Neural progenitor cell (in vitro differentiated cells): ENCODE measurements around the gene ETHE1. TPM values are rescaled to one million over a fixed set of nuclear protein-coding genes. Genes with fewer than 3 reads are reported as not detected.
A peak's percentile ranks its signal among the peaks of the same experiment; 100 is the strongest.

Source experiments
- DNase-seq: peaks from one replicate; pipeline ENCODE4 v3.0.0-alpha.2; 2016; ENCODE audit warnings: low spot score
- H2AFZ ChIP-seq: fragments of 200-600 bp; sonication (generic); replicated peaks from 2 replicates; pipeline ENCODE4 v1.6.1; 2016; ENCODE audit warnings: antibody characterized with exemption
- H3F3A ChIP-seq: fragments of 200-600 bp; sonication (generic); 2 replicates; pipeline ENCODE4 v1.6.1; 2016; ENCODE audit warnings: antibody characterized with exemption, low read depth
- H3K27ac ChIP-seq: fragments of 200-600 bp; sonication (generic); 2 replicates; pipeline ENCODE4 v1.5.1; 2016; ENCODE audit warnings: mild to moderate bottlenecking
- H3K27me3 ChIP-seq: fragments of 200-600 bp; sonication (generic); 2 replicates; pipeline ENCODE4 v1.6.1; 2016; ENCODE audit warnings: mild to moderate bottlenecking, moderate library complexity
- H3K36me3 ChIP-seq: fragments of 200-600 bp; sonication (generic); 2 replicates; pipeline ENCODE4 v1.5.1; 2016
- H3K4me1 ChIP-seq: fragments of 200-600 bp; sonication (generic); 2 replicates; pipeline ENCODE4 v1.6.1; 2016; ENCODE audit warnings: mixed run types
- H3K4me2 ChIP-seq: fragments of 200-600 bp; sonication (generic); 2 replicates; pipeline ENCODE4 v1.6.1; 2016
- H3K4me3 ChIP-seq: fragments of 200-600 bp; sonication (generic); 2 replicates; pipeline ENCODE4 v1.5.1; 2016
- H3K79me2 ChIP-seq: fragments of 200-600 bp; sonication (generic); 2 replicates; pipeline ENCODE4 v1.6.1; 2016; ENCODE audit warnings: low read depth
- H3K9ac ChIP-seq: fragments of 200-600 bp; sonication (generic); 2 replicates; pipeline ENCODE4 v1.6.1; 2016
- H3K9me3 ChIP-seq: fragments of 200-600 bp; sonication (generic); 2 replicates; pipeline ENCODE4 v1.5.1; 2016; ENCODE audit warnings: low read depth
- H4K20me1 ChIP-seq: fragments of 200-600 bp; sonication (generic); 2 replicates; pipeline ENCODE4 v1.6.1; 2016; ENCODE audit warnings: low read depth
- H3K27ac Mint-ChIP-seq: 3 replicates; pipeline ENCODE4 v1.8.0; 2021; ENCODE audit warnings: mixed read lengths
- H3K27me3 Mint-ChIP-seq: 2 replicates; pipeline ENCODE4 v1.8.0; 2022; ENCODE audit warnings: low read depth, mild to moderate bottlenecking, inconsistent platforms, moderate library complexity, mixed read lengths; ENCODE audit not compliant: insufficient read depth
- H3K36me3 Mint-ChIP-seq: 3 replicates; pipeline ENCODE4 v1.8.0; 2021; ENCODE audit warnings: mixed read lengths
- H3K4me1 Mint-ChIP-seq: 3 replicates; pipeline ENCODE4 v1.8.0; 2021; ENCODE audit warnings: mixed read lengths
- H3K4me3 Mint-ChIP-seq: 3 replicates; pipeline ENCODE4 v1.8.0; 2021; ENCODE audit warnings: mild to moderate bottlenecking, moderate library complexity, mixed read lengths
- H3K9me3 Mint-ChIP-seq: 3 replicates; pipeline ENCODE4 v1.8.0; 2020; ENCODE audit warnings: mixed read lengths
- CTCF ChIP-seq: fragments of 200-600 bp; sonication (generic); IDR thresholded peaks from 2 replicates; pipeline ENCODE4 v1.5.1; 2017; ENCODE audit warnings: antibody characterized with exemption, mild to moderate bottlenecking
- EZH2 ChIP-seq: fragments of 200-600 bp; sonication (generic); IDR thresholded peaks from 2 replicates; pipeline ENCODE4 v1.6.1; 2017; ENCODE audit warnings: antibody characterized with exemption, mild to moderate bottlenecking, moderate library complexity
- EZH2phosphoT487 ChIP-seq: fragments of 200-600 bp; sonication (generic); IDR thresholded peaks from 2 replicates; pipeline ENCODE4 v1.6.1; 2017; ENCODE audit warnings: antibody characterized with exemption
- total RNA-seq: library from RNA; depleted of rRNA; stranded (reverse); fragments of >200 nt; gene quantifications from 2 replicates; pipeline ENCODE4 v1.2.3, GENCODE V29; 2015; ENCODE audit warnings: low replicate concordance

The ETHE1 gene
- total RNA-seq, 1 donor from 2014 or later, result 13.6 TPM

DNA sequence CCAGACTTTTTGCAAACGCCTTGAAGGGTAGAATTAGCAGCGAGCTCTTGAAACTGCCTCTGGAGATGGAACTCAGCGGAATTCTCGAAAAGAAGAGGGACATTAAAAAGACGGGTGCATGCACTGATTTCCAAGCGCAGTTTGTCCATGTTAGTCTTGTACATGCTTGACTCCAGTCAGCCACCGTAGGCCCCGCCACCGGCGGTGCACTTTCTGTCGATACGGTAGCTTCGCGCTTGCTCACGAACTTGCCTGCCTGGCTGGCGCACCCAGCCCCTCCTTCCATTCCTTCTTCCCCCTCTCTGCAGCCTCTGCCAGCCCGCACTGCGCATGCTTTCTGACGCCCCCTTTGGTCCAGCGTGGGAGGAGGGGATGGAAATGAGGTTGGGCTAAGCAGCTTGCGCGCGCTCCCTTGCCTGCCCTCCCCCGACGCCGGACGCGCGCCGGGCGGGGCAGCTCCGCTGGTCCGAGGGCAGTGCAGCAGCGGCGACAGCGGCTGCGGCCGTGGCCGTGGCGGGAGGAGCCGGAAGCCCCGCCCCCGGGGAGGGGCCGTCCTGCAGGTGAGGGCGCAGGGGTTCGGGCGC, 6.1 kb upstream of the ETHE1 start, which contains the start of gene ZNF575:
Gene ZNF575, plus strand, starts transcription at position 227 of the 584 bp plus-strand sequence. CDS start 1,235 bp downstream, outside the sequence.
- peak; percentile 95 for DNase-seq
- Mint-ChIP-seq H3K4me3 (peak within 1 kb of the TSS; percentile 93), H3K4me1 (peaks cover 22% of the 10 kb centered on the region), H3K27ac (peak within 1 kb of the TSS; percentile 97), H3K9me3 (no peaks in the 10 kb centered on the region), H3K27me3 (peaks cover 2% of the 10 kb centered on the region), H3K36me3 (peaks cover 9% of the 10 kb centered on the region)
- Histone ChIP-seq H3F3A (peaks cover 29% of the 10 kb centered on the region), H3K36me3 (no peaks in the 10 kb centered on the region), H3K79me2 (no peaks in the 10 kb centered on the region), H3K9ac (no peak within 1 kb of the TSS), H3K27ac (no peak within 1 kb of the TSS), H3K27me3 (peaks cover 4% of the 10 kb centered on the region), H2AFZ (peak within 1 kb of the TSS; percentile 31), H4K20me1 (peaks cover 4% of the 10 kb centered on the region), H3K4me3 (peak within 1 kb of the TSS; percentile 42), H3K9me3 (no peaks in the 10 kb centered on the region), H3K4me1 (no peaks in the 10 kb centered on the region), H3K4me2 (peak within 1 kb of the TSS; percentile 75)
- TF ChIP-seq EZH2 (no peak), CTCF (no peak), EZH2phosphoT487 (no peak)

DNA sequence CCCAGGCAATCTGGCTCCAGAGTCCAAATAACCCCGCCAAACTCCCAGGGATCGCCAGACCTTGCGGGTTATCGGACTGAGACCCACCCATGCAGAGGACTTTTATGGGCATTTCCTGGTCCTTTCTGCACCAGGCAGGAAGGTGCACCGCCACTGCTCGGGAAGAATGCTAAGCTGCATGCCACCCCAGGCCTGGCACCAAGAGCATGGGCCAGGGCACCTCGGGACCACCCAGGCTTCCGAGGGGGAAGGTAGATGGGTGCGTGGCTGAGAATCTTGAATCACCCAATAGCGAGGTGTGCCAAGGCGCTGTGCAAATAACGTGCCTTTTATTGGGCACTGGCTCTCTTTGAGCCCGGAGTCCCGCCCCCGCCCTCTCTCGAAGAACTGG, 5.6 kb upstream of the ETHE1 start:
- no peaks in the 10 kb centered on the region for H3K4me1 ChIP-seq
- Mint-ChIP-seq H3K4me3 (peak overlapping the region; percentile 93), H3K36me3 (peaks cover 9% of the 10 kb centered on the region), H3K4me1 (peaks cover 22% of the 10 kb centered on the region), H3K27ac (peak overlapping the region; percentile 85), H3K27me3 (peaks cover 2% of the 10 kb centered on the region), H3K9me3 (no peaks in the 10 kb centered on the region)
- H3F3A ChIP-seq, result peaks cover 29% of the 10 kb centered on the region
- no peak for TF ChIP-seq EZH2phosphoT487
- TF ChIP-seq CTCF, result no peak
- no peaks in the 10 kb centered on the region for H3K36me3 ChIP-seq
- H3K4me2 ChIP-seq, result peak overlapping the region; percentile 75
- H3K79me2 ChIP-seq, result no peaks in the 10 kb centered on the region
- H4K20me1 ChIP-seq, result peaks cover 4% of the 10 kb centered on the region
- no peak overlapping the region for H3K9ac ChIP-seq
- no peak overlapping the region for H3K27ac ChIP-seq
- H2AFZ ChIP-seq, result peak overlapping the region; percentile 31
- H3K4me3 ChIP-seq, result peak overlapping the region; percentile 42
- peaks cover 9% of the 10 kb centered on the region for H3K27me3 ChIP-seq
- no peaks in the 10 kb centered on the region for H3K9me3 ChIP-seq
- DNase-seq, result no peak

- H4K20me1 ChIP-seq, result peaks cover 13% of the 10 kb centered on the region
- H3K36me3 ChIP-seq, result no peaks in the 10 kb centered on the region
- Mint-ChIP-seq H3K36me3 (no peaks in the 10 kb centered on the region), H3K4me1 (peaks cover 23% of the 10 kb centered on the region), H3K9me3 (no peaks in the 10 kb centered on the region), H3K4me3 (peak overlapping the region; percentile 30), H3K27ac (no peak overlapping the region), H3K27me3 (peaks cover 4% of the 10 kb centered on the region)
- peaks cover 17% of the 10 kb centered on the region for H3F3A ChIP-seq
- peaks cover 23% of the 10 kb centered on the region for H3K27me3 ChIP-seq
- TF ChIP-seq CTCF, result no peak
- no peak for TF ChIP-seq EZH2
- TF ChIP-seq EZH2phosphoT487, result no peak
- H3K4me3 ChIP-seq, result no peak overlapping the region
- H3K4me2 ChIP-seq, result no peak overlapping the region
- no peak overlapping the region for H3K27ac ChIP-seq
- H3K9ac ChIP-seq, result no peak overlapping the region
- DNase-seq, result no peak
- no peaks in the 10 kb centered on the region for H3K9me3 ChIP-seq
- peaks cover 11% of the 10 kb centered on the region for H3K4me1 ChIP-seq
- H3K79me2 ChIP-seq, result no peaks in the 10 kb centered on the region
- H2AFZ ChIP-seq, result no peak overlapping the region
These were observed 1.0 kb upstream of the ETHE1 start for GRCh38 chr19:43527860-43528622.
